Measurements from ENCODE around the gene PPP2R2B.

Gene PPP2R2B

GRCh38 chr5:146635443-146635842 lies 243.1 kb downstream of the PPP2R2B start:
- no peak overlapping the region for H3K4me3 Mint-ChIP-seq
- no peaks in the 10 kb centered on the region for H3K36me3 Mint-ChIP-seq (ENCODE audit: low read depth)
- H3K9me3 Mint-ChIP-seq, result no peaks in the 10 kb centered on the region
- H3K27ac Mint-ChIP-seq, result peak overlapping the region; percentile 59
- TF ChIP-seq CTCF (IDR thresholded peaks at IDR 0.05), result no peak
- H3K4me1 Mint-ChIP-seq, result peaks cover 10% of the 10 kb centered on the region
- DNase-seq, result no peak
- peaks cover 15% of the 10 kb centered on the region for H3K27me3 Mint-ChIP-seq (ENCODE audit: low read depth, poor library complexity)

- H3K27ac Mint-ChIP-seq, result no peak overlapping the region
- no peaks in the 10 kb centered on the region for H3K9me3 Mint-ChIP-seq
- H3K4me3 Mint-ChIP-seq, result no peak overlapping the region
Observed at GRCh38 chr5:146633323-146633764, 245.2 kb downstream of the PPP2R2B start.

GRCh38 chr5:146632620-146633322 lies 245.8 kb downstream of the PPP2R2B start:
- no peak overlapping the region for H3K4me3 Mint-ChIP-seq

More at GRCh38 chr5:146633323-146633764, 245.2 kb downstream of the PPP2R2B start:
- TF ChIP-seq CTCF (IDR thresholded peaks at IDR 0.05), result no peak
- DNase-seq, result no peak
- peaks cover 15% of the 10 kb centered on the region for H3K27me3 Mint-ChIP-seq (ENCODE audit: low read depth, poor library complexity)
- H3K36me3 Mint-ChIP-seq (ENCODE audit: low read depth), result no peaks in the 10 kb centered on the region
- no peaks in the 10 kb centered on the region for H3K4me1 Mint-ChIP-seq

GRCh38 chr5:146630472-146630871 lies 248.1 kb downstream of the PPP2R2B start:
- Mint-ChIP-seq H3K27ac (no peak overlapping the region), H3K27me3 (ENCODE audit: low read depth, poor library complexity) (peaks cover 22% of the 10 kb centered on the region), H3K4me1 (no peaks in the 10 kb centered on the region), H3K36me3 (ENCODE audit: low read depth) (no peaks in the 10 kb centered on the region), H3K9me3 (no peaks in the 10 kb centered on the region), H3K4me3 (no peak overlapping the region)
- no peak for TF ChIP-seq CTCF (IDR thresholded peaks at IDR 0.05)
- no peak for DNase-seq

More at GRCh38 chr5:146632620-146633322, 245.8 kb downstream of the PPP2R2B start:
- no peaks in the 10 kb centered on the region for H3K4me1 Mint-ChIP-seq
- peaks cover 13% of the 10 kb centered on the region for H3K27me3 Mint-ChIP-seq (ENCODE audit: low read depth, poor library complexity)
- DNase-seq, result no peak
- no peaks in the 10 kb centered on the region for H3K9me3 Mint-ChIP-seq
- no peaks in the 10 kb centered on the region for H3K36me3 Mint-ChIP-seq (ENCODE audit: low read depth)
- TF ChIP-seq CTCF (IDR thresholded peaks at IDR 0.05), result no peak
- no peak overlapping the region for H3K27ac Mint-ChIP-seq

- Mint-ChIP-seq H3K4me3 (no peak overlapping the region), H3K27ac (no peak overlapping the region), H3K36me3 (ENCODE audit: low read depth) (no peaks in the 10 kb centered on the region), H3K9me3 (no peaks in the 10 kb centered on the region), H3K27me3 (ENCODE audit: low read depth, poor library complexity) (peaks cover 30% of the 10 kb centered on the region), H3K4me1 (no peaks in the 10 kb centered on the region)
- no peak for DNase-seq
- TF ChIP-seq CTCF (IDR thresholded peaks at IDR 0.05), result no peak
Observed at GRCh38 chr5:146628950-146629349, 249.6 kb downstream of the PPP2R2B start.

GRCh38 chr5:146626936-146627335 lies 251.6 kb downstream of the PPP2R2B start:
- no peaks in the 10 kb centered on the region for H3K4me1 Mint-ChIP-seq
- no peak overlapping the region for H3K4me3 Mint-ChIP-seq
- H3K9me3 Mint-ChIP-seq, result no peaks in the 10 kb centered on the region
- no peak for DNase-seq
- H3K36me3 Mint-ChIP-seq (ENCODE audit: low read depth), result no peaks in the 10 kb centered on the region
- TF ChIP-seq CTCF (IDR thresholded peaks at IDR 0.05), result no peak
- peaks cover 28% of the 10 kb centered on the region for H3K27me3 Mint-ChIP-seq (ENCODE audit: low read depth, poor library complexity)
- no peak overlapping the region for H3K27ac Mint-ChIP-seq

Measured in nephron progenitor cell (in vitro differentiated cells).